Stimulated activated CD4-positive, alpha-beta T cell treated with anti-CD3 and anti-CD28 coated beads, Interleukin-12 subunit alpha, Interleukin-12 subunit beta, amount 100 ng/mL, for 4 hours (primary cell): ENCODE measurements around the gene CACNA2D2.
A peak's percentile ranks its signal among the peaks of the same experiment; 100 is the strongest.

Source experiments
- DNase-seq: peaks from one replicate; pipeline ENCODE4 v3.0.0-alpha.2; 2020

The CACNA2D2 gene

GRCh38 chr3:50340448-50341329, 162.7 kb downstream of the CACNA2D2 start, which contains the start of gene RASSF1:
Gene RASSF1, minus strand, starts transcription at chr3:50340836. Its CDS starts 31 bp downstream, at chr3:50340805.
- peak; percentile 64 for DNase-seq

GRCh38 chr3:50340147-50340447, 163.3 kb downstream of the CACNA2D2 start:
- DNase-seq = no peak

DNA sequence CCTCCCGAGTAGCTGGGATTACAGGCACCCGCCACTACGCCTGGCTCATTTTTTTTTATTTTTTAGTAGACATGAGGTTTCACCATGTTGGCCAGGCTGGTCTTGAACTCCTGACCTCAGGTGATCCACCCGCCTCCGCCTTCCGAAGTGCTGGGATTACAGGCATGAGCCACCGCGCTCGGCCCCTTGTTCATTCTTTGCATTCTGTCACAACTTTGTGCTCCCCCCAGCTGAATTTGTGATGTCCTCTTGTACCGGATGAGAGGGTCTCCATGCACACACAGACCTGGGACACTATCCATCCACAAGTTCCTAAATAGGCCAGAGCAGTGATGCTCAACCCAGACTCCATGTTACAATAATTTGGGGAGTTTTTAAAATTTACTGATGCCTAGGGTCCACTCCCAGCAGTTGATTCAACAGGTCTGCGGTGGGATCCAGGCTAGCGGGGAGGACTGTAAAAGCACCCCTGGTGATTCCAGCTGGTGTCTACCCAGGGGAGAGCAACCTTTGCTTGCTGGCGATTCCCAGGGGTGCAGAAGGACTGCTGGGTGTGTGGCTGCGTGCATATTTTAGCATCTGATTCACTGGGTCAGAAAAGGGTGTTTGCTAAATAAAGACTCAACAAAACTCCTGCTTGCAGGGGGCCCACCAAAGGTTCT, 163.8 kb downstream of the CACNA2D2 start:
- no peak for DNase-seq

- no peak for DNase-seq
These were observed 164.5 kb downstream of the CACNA2D2 start for GRCh38 chr3:50338965-50339364.

DNA sequence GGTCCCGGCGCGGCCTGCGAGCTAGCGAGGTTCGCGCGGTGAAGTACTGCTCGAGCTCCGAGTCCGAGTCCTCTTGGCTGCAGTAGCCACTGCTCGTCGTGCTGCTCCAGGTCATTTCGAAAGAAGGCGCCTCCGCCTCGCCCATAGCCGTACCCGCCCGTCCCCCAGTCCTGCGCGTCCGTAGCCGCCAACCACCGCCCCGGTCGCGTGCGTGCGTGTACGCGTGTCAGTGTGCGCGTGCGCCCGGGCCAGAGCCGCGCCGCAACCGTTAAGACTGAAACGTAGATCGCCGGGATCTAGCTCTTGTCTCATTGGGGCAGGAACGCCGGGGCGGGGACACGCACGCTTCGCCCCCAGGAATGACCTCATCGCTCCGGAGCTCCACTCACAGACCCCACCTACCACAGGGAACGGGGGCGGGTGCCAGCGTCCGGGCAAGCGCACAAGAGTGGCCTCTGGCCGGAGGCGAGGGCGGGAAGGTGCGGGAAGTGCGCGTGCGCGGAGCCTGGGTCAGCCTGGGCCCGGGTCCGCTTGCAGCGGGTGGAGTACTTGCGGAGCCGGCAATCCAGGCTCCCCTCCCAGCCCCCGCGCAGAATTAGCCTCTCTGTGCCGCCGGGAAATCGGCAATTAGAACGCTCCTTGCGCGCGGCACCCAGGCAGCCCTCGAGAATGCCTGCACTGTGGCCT, 166.1 kb downstream of the CACNA2D2 start:
- peak; percentile 93 for DNase-seq

DNA sequence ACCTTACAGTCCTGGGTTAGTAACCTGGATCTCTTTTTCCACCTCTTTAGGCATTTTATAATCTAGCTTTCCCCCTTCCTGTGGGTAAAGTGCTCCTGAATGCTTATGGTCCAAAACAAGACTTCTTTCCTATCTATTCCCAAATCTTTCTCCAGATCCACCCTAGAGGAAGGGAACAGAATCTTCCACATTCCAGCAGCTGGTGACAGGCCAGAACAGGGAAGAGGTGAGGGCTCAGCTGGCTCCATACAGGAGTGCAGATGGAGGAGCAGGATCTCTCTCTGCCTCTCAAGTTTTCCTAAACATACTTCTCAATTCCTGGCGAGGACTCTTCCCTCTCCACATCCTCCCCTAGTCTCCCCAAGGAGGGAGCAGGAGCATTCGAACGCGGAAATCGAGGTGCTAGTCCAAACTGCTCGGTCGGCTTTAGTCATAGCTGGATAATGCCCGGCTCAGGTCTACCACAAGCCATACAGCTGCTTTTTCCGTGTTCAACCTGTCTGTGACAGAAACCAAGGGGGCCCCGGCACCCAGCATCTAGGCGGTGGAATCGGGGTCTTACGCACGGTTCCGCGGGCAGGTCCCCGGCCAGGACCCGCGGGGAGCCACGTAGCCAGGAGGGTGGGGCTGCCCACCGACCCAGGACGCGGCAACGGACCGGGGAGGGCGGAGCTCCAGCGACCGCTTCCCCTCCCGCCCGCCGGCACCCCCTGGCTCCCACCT, 166.8 kb downstream of the CACNA2D2 start:
- no peak for DNase-seq

DNA sequence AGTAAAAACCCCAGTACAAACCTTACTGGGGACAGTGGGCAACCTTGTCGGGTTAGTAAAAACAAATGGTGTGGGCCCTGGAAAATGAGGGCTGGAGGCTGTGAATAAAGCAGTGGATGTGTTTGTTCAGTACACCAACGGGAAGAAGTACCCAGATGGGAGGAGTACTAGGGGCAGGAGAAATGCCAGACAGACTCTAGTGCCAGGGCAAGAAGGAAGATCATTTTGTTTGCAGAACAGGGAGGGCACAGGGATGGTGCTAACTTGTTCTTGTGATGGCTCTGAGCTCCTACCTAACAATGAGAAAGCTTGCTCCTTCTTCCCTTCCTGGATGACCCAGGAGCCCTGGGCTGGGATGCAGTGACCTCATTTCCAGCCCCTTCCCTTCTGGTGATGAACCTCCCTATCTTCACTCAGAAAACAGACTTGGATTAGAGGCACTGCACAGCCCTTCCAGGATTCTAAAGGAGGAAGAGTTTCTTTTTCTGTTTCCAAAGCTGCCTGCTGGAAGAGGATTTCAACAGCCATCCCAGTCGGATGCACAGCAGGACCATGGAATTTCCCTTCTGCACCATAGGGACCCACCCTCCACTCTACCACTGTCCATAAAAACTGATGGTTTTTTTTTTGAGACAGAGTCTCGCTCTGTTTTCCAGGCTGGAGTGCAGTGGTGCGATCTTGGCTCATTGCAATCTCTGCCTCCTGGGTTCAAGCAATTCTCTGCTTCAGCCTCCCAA, 168.9 kb downstream of the CACNA2D2 start:
- no peak for DNase-seq

DNA sequence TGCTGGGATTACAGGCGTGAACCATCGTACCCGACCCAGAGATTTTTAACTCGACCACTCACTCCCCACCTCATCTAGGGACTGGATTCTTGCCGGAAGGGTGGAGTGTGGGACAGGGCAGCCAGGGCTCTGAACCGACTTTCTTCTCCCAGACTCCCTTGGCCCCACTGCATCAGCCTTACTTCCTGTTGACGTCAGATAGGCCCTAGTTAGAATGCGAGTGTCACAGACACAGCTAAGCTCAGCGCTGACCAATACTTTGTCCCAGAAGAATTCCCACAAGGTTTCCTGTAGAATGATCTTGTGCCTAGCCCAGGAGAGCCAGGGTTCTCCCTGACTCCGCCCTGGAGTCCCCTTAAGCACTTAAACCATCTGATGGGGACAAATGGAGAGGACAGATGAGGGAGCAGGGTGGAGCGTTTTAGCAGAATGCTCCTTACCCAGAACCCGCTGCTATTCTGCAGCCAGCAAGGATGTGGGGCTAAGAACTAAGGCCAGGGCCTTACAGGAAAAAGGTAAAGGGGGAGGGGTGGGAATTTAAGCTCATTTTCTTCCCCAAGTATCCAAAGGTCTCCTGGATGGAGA, 169.6 kb downstream of the CACNA2D2 start:
- no peak for DNase-seq

GRCh38 chr3:50331364-50331907, 172.0 kb downstream of the CACNA2D2 start:
- no peak for DNase-seq

DNA sequence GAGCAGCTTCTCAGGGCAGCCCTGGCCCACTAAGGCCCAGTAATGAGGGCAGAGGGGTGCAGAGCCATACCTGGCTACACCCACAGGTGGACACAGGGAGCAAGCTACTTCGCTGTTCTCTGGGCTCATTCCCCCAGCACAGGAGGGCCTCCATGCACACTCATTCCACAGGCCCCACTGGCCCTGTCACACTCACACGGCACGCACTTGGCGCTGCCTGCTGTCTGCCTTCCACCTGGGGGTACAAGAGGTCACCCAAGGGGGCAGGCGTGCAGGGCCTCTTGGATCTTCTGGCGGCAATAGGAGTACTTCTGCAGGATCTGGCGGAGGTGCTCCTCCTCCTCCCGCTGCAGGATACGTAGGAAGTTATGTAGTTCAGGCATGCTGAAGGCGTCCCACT, 173.1 kb downstream of the CACNA2D2 start:
- DNase-seq = no peak

DNA sequence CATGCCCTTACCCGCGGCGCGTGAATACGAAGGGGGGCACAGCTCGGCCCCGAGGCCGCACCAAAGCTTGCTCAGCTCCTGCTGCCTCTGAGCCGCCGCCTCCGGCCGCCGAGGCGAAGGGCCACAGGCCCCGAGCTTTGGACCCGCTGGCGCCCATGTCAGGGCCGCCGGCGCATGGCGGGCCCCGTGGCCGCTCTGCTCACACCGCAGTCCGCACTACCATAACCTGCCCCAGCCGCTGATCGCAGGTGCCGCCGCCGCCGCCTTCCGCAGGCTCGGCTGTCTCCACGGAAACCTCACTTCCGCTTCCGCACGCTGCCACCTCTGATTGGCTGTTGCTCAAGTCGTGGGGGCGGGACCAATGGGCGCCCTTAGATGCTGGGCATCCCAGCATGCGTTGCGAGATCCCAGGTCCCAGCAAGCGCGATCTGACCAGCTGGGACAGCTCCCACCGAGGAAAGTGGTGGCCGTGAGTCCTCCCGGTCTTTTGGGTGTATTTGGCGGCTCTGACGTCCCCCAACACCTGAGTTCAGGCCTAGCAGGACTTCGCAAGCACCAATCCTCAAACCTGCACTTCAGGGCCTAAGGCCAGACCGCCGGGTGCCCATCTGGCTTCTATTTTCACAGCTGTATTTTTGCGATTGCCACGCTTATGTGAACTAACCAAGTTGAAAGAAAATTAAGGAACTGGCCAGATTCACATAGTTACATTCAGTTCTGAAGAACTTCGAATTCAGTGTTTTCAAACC, 175.3 kb downstream of the CACNA2D2 start, which contains the start of gene TUSC2:
Gene TUSC2 (minus strand): TSS at position 281 of the 749 bp plus-strand sequence. CDS start 124 bp downstream, at position 157.
- DNase-seq = peak; percentile 93

- no peak for DNase-seq
These were observed 176.3 kb downstream of the CACNA2D2 start for GRCh38 chr3:50327129-50327528.

GRCh38 chr3:50326182-50326541, 177.3 kb downstream of the CACNA2D2 start:
- DNase-seq = no peak

GRCh38 chr3:50325497-50326181, 177.8 kb downstream of the CACNA2D2 start:
- no peak for DNase-seq

DNA sequence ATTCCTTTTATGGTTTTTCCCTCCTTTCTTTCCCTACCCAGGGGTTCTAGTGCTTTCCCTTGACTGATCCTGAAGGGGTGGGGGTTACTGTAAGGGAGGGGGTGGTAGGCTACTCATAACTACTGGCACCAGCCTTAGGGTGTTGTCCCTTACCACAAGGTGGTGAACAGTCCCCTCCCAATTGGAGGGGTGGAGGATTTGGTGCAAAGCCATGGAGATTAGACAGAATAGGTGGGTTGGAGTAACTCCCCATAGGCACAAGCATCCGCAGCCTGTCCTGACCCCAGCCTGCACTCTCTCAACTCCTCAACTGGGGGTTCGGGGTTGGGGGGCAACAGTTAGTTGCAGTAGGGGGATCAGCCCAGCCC, 178.3 kb downstream of the CACNA2D2 start:
- no peak for DNase-seq

- peak; percentile 63 for DNase-seq
These were observed 178.9 kb downstream of the CACNA2D2 start for GRCh38 chr3:50324351-50325112.

- no peak for DNase-seq
These were observed 179.7 kb downstream of the CACNA2D2 start for GRCh38 chr3:50323614-50324199.

- DNase-seq = no peak
These were observed 180.3 kb downstream of the CACNA2D2 start for GRCh38 chr3:50323092-50323600.
